HG02885 (cell line): ENCODE data around the gene FAM13B.
"Not testable (repeated sequence)": the region's sequence is repeated elsewhere in the genome, so short reads cannot be mapped to it uniquely, and the experiment has no call there.

ENCODE experiments used
- ATAC-seq: cut with Tn5 transposase; IDR thresholded peaks from one replicate; pipeline ENCODE4 v1.9.1; 2021; ENCODE audit warnings: mild to moderate bottlenecking; ENCODE audit not compliant: unreplicated experiment, poor library complexity

FAM13B gene

DNA sequence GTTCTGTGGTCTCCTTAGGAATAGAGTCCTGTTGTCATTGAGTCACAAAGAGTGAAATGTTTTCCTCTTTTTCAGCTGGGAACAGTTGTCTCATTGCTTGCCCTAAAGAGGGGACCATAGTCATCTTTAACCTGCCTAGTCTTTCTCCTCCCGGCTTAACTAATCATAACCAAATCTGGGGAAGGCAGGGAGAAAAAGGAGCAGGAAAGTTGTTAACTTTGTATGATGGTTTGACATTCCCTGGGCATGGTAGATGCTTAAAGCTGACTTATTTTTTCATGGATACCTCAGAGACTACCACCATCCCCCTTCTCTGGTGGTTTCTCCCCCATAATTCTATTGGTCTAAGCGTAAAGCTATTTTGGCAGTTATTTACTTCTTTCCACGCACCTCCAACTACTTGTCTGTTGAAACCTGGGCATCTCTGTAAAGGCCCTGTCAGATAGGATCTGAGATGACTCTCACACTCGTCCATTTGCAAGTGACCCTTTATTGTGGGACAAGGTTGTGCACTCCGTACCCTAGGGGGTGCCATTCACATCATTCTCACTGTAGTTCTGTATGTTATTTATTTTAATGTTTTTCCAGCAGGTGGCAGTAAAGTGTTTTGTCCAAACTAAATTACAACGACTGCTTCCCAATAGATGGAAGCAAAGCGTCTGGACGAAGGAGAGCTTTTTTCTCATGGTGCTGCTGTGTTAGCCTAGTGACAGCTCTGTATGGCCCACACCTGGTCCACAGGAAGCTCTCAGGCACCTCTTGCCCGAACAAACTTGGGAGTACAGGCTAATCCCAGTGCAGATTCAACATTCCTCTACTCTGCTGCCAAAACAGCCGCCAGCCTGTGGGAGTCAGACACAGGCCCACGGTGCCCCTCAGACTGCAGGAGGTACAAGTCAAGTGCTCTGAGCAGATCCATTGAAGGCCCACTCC lies 3.0 kb upstream of the FAM13B start:
- ATAC-seq, result peak; percentile 43

DNA sequence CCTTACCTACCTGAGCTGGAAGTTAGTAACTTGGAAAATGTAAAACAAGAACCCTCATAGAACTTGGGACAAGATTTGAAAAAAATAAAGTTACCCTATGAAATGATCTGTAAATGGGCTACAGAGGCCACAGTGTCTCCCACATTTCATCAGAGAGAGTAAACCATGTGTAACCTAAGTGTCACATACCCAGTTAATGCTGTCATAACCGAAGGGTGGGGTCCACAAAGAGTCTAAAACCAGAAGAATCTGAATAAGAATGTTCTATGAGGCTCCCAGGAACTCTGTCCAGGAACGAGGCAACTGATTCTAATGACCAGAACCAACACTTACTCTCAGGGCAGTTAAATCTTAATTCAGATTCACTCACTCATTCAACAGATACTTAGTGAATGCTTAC lies 1.0 kb upstream of the FAM13B start:
- no peak for ATAC-seq

DNA sequence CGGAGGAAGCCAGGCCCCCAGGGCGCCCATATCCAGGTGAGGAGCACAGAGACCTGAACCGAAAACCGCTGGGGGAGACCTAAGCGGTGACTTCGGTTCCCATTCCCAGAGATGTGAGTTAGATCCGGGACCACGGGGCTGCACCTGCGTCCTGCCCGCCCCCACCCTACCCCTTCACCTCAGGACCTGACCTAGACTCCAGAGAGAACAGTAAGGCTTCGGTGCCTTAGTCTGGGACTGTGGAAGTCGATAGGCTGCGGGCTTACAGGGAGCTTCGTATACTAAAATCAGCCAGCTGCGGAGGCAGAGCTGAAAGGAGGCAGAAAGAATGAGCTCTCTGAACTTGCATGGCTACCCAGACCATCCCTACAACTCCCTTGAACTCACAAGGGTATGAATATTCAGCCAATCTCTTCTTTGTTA lies 518 bp upstream of the FAM13B start:
- ATAC-seq, result no peak

GRCh38 chr5:138032028-138032571 lies 779 bp downstream of the FAM13B start:
- ATAC-seq, result peak; percentile 48

GRCh38 chr5:138029944-138030343 lies 2.9 kb downstream of the FAM13B start:
- no peak for ATAC-seq

- ATAC-seq, result no peak
These were observed 3.4 kb downstream of the FAM13B start for GRCh38 chr5:138029501-138029900.

DNA sequence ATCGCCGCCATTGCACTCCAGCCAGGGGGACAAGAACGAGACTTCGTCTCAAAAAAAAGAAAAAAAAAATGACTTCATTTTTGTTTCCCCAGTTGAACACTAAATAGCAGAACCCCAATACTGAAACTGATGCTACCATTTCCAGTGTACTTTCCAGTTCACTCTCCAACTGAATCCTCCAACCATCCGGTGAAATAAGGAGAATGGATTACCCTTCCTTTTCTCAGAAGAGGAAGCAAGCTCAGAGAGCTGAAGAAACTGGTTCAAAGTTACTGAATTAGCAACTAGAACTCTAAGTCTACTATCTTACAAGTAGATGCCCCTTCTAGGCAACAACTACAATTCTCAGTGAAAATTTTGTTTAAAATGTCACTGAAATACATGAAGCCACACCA lies 3.9 kb downstream of the FAM13B start:
- ATAC-seq, result no peak

- not testable (repeated sequence) for ATAC-seq
These were observed 4.5 kb downstream of the FAM13B start for GRCh38 chr5:138028262-138028970.

- ATAC-seq, result not testable (repeated sequence)
These were observed 6.1 kb downstream of the FAM13B start for GRCh38 chr5:138026793-138027192.

DNA sequence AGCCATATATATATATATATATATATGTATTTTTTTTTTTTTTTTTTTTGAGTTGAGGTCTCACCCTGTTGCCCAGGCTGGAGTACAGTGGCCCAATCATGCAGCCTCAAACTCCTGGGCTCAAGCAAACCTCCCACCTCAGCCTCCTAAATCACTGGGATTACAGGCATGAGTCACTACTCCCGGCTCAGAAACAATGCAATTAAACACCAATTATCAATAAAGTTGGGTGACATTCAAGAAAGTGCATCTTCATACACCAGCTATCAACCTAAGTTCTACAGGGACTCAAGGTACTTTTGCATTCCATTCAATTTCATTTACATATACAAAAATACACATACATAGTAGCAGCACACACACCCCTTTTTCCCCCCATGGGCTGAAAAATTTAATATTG lies 7.6 kb downstream of the FAM13B start:
- no peak for ATAC-seq

- no peak for ATAC-seq
These were observed 8.8 kb downstream of the FAM13B start for GRCh38 chr5:138024117-138024516.

DNA sequence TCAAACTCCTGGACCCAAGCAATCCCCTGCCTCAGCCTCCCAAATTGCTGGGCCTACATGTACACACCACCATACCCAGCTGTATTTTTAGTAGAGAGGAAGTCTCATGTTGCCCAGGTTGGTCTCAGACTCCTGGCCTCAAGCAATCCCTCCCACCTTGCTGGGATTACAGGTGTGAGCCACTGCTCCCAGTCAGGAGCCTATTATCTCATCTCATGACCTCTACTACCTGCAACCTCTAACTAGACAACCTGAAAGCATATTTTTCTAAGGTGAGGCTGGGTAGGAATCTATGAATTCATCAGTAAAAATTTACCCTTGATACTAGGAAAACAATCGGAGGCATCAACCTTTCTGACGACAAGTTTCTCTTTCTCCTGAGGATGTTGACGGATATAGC lies 10.0 kb downstream of the FAM13B start:
- ATAC-seq, result no peak

DNA sequence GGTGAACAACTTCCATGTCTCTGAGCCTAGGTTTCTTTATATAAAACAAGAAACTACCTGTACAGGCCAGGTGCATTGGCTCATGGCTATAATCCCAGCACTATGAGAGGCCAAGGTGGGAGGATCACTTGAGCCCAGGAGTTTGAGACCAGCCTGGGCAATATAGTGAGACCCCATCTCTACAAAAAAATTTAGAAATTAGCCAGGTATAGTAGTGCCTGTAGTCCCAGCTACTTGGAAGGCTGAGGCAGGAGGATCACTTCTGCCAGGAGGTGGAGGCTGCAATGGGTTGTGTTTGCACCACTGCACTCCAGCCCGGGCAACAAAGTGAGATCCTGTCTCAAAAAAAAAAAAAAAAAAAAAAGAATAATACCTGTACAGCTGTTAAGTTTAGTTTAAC lies 11.1 kb downstream of the FAM13B start:
- no peak for ATAC-seq

DNA sequence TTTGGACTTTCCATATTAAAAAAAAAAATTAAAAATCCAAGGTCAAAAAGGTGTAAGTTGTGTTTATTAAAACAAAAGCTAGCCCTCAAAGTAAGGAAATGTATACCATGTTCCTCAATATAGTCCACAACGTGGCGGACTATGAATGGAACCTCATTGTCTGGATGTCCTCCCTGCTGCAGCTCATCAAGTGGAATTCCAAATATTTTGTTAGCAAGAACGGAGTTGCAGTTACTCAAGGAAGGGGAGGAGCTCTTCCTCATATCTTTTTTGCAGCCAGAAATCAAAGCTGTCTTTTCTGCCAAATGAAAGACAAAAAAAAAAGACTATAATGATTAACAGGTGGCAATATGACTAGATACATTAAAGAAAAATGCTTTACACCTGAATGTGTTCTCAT lies 14.0 kb downstream of the FAM13B start:
- ATAC-seq, result no peak

DNA sequence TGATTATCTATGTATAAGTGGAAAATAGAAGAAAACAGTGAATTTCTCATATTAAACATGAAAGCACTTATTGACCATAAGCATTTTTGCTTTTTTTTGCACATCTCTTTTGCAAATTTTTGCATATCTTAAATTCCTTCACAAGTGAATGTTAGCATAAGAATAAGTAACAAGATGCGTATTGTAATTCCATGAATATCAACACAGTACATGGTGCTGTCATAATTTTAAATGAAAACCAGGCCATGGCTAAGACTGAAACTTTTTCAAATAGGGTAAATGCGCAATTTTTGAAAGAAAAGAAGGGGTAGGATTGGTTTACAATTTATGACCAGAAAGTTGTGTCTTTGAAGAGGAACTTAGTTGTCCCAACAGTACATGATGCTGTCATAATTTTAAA lies 17.0 kb downstream of the FAM13B start:
- ATAC-seq, result no peak

DNA sequence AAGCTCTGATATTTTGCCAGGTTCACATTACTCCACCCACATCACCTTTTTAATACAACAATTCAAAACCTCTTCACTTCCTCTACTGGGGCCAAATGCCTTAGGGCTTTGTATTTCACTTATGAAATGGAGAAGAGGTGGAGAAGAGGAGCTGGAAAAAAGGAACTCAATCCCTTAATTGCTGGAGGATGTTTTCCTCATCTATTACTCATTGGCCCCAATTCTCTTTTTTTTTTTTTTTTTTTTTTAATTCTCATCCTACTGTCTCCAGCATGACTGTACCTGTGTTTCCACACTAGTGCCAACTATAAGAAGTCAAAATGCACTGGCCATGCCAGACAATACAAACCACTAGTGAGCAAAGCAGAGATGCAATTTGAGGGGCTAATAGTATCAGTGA lies 20.9 kb downstream of the FAM13B start:
- ATAC-seq, result no peak

DNA sequence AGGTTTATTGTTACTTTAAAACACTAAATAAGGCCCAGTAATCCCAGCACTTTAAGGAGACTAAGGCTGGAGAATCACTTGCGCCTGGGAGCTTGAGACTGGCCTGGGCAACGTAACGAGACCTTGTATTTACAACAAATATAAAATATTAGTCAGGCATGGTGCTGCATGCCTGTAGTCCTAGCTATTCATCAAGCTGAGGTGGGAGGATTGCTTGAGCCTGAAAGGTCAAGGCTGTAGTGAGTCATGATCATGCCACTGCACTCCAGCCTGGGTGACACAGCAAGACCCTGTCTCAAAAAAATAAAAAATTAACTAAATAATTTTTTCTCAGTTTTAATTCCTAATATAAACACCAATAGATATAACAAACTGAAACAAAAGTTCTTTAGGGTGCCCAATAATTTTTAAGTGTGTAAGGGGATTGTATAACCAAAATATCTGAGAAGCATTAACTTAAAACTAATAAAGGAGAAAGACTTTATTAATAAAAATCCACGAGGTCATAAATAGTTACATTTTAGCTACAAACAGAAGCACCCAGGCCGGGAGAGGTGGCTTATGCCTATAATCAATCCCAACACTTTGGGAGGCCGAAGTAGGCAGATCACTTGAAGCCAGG lies 32.7 kb downstream of the FAM13B start:
- ATAC-seq, result no peak

DNA sequence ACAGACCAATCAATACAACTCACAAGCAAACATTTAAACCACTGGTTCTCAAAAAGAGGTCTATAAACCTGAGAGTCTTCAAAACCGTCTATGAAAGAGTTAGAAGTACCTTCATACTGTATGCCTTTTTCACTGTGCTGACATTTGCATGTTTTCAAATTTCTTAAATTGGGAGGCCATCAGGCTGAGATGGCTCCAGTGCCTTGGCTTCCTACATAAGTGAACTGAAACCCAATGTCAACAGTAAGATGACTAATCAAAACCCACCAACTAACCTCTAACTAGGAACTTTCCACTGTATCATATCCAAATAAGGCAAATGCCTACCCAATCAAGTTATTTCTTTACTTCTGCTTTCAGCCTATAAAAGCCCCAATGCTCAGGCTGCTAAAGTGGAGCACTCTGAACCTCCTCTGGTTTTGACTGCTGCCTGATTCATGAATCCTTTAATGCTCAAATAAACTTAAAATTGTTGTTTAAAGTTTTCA lies 35.1 kb downstream of the FAM13B start:
- peak; percentile 58 for ATAC-seq

- ATAC-seq, result no peak
These were observed 37.1 kb downstream of the FAM13B start for GRCh38 chr5:137995749-137996128.

GRCh38 chr5:137995077-137995748 lies 37.7 kb downstream of the FAM13B start:
- ATAC-seq, result no peak
